NCI-H446 (cell line): ENCODE measurements around the gene C11orf65.

ENCODE experiments used
- DNase-seq, 2 experiments: peaks; one replicate each; lab custom pipeline; 2025; lab: John Stamatoyannopoulos, UW

C11orf65 gene

GRCh38 chr11:108369064-108369463, 98.3 kb downstream of the C11orf65 start:
- no peak for DNase-seq

- DNase-seq: no peak
These were observed 99.2 kb downstream of the C11orf65 start for GRCh38 chr11:108368134-108368533.

- DNase-seq: no peak
These were observed 103.2 kb downstream of the C11orf65 start for GRCh38 chr11:108364159-108364558.

- no peak for DNase-seq
These were observed 115.9 kb downstream of the C11orf65 start for GRCh38 chr11:108351468-108351867.

GRCh38 chr11:108346451-108346850, 120.9 kb downstream of the C11orf65 start:
- no peak for DNase-seq

GRCh38 chr11:108345767-108346166, 121.6 kb downstream of the C11orf65 start:
- DNase-seq: peak; percentile 6 to 42

GRCh38 chr11:108343714-108344113, 123.6 kb downstream of the C11orf65 start:
- no peak for DNase-seq

GRCh38 chr11:108341654-108342053, 125.7 kb downstream of the C11orf65 start:
- DNase-seq: no peak

- DNase-seq: no peak
These were observed 126.4 kb downstream of the C11orf65 start for GRCh38 chr11:108340973-108341372.

- DNase-seq: no peak
These were observed 128.6 kb downstream of the C11orf65 start for GRCh38 chr11:108338750-108339149.

GRCh38 chr11:108333403-108333899, 133.9 kb downstream of the C11orf65 start:
- DNase-seq: no peak
